DND-41 (cell line): Measurements from ENCODE around the gene TGFB3.

Experiments
- CTCF ChIP-seq: IDR thresholded peaks from 2 replicates; pipeline ENCODE4 v1.5.1; 2012; ENCODE audit warnings: borderline replicate concordance, low read length, moderate library complexity, mild to moderate bottlenecking; ENCODE audit not compliant: poor library complexity, severe bottlenecking; ENCODE audit errors: extremely low read depth
- EZH2 ChIP-seq: IDR thresholded peaks from 3 replicates; pipeline ENCODE4 v1.6.1; 2012; ENCODE audit warnings: borderline replicate concordance, low read depth, mild to moderate bottlenecking, moderate library complexity, low read length, inconsistent platforms; ENCODE audit not compliant: severe bottlenecking

GRCh38 chr14:75978249-75978731, 3.5 kb downstream of the TGFB3 start:
- TF ChIP-seq CTCF = no peak
- TF ChIP-seq EZH2 = no peak
